CD4-positive, alpha-beta T cell (primary cell): ENCODE results near the gene GRID1. TPM values are rescaled to one million over a fixed set of nuclear protein-coding genes. Genes with fewer than 3 reads are reported as not detected.

Source experiments
- ATAC-seq: fragments of 200-7000 bp; cut with Tn5 transposase; one replicate; pipeline ENCODE4 v1.10.0; 2022; ENCODE audit warnings: mild to moderate bottlenecking; ENCODE audit not compliant: poor library complexity
- CTCF ChIA-PET: fragments of 350-600 bp; sonication (Branson Sonifier 250); formaldehyde crosslinking; loops from one replicate; lab custom pipeline; 2021; ENCODE audit warnings: antibody characterized with exemption, inconsistent platforms; lab: Charles Lee
- POLR2A ChIA-PET: fragments of 350-600 bp; sonication (Branson Sonifier 250); formaldehyde crosslinking; loops from one replicate; lab custom pipeline; 2021; ENCODE audit warnings: antibody characterized with exemption, inconsistent platforms; lab: Charles Lee
- DNase-seq, 14 experiments: peaks; one replicate each; pipeline ENCODE4 v3.0.0-alpha.2; 2013 to 2020; ENCODE audit warnings: mixed read lengths in 2 of 14
- H3K27ac ChIP-seq, 2 donors: one replicate each; pipeline versions ENCODE4 v1.5.1 to v1.7.0; 2013; ENCODE audit warnings: low read length in 2 of 2, low read depth in 1 of 2, mild to moderate bottlenecking in 1 of 2
- H3K27me3 ChIP-seq, 2 experiments: 1 replicate in 1 of 2; 2 replicates in 1 of 2; pipeline versions ENCODE4 v1.6.1 to v1.7.0; 2013; ENCODE audit warnings: low read length in 2 of 2, control low read depth in 1 of 2, mild to moderate bottlenecking in 1 of 2, moderate library complexity in 1 of 2; ENCODE audit not compliant: insufficient read depth in 2 of 2, control insufficient read depth in 1 of 2
- H3K36me3 ChIP-seq: one replicate; pipeline ENCODE4 v1.6.1; 2013; ENCODE audit warnings: low read length, control low read depth; ENCODE audit not compliant: insufficient read depth
- H3K4me1 ChIP-seq: one replicate; pipeline ENCODE4 v1.6.1; 2013; ENCODE audit warnings: low read length, control low read depth; ENCODE audit not compliant: insufficient read depth
- H3K4me3 ChIP-seq: one replicate; pipeline ENCODE4 v1.5.1; 2013; ENCODE audit warnings: mild to moderate bottlenecking, low read length, moderate library complexity
- H3K9me3 ChIP-seq, 2 experiments: 1 replicate in 1 of 2; 2 replicates in 1 of 2; pipeline versions ENCODE4 v1.6.1 to v1.7.0; 2013; ENCODE audit warnings: low read length in 2 of 2, mild to moderate bottlenecking in 2 of 2, control low read depth in 1 of 2, moderate library complexity in 1 of 2; ENCODE audit not compliant: control insufficient read depth in 1 of 2, insufficient read depth in 1 of 2
- H3K27ac Mint-ChIP-seq: one replicate; pipeline ENCODE4 v1.8.0; 2020; ENCODE audit warnings: mixed read lengths
- H3K27me3 Mint-ChIP-seq: one replicate; pipeline ENCODE4 v1.8.0; 2021; ENCODE audit warnings: mixed read lengths
- H3K36me3 Mint-ChIP-seq: one replicate; pipeline ENCODE4 v1.8.0; 2021; ENCODE audit warnings: low read depth, mixed read lengths
- H3K4me1 Mint-ChIP-seq: one replicate; pipeline ENCODE4 v1.8.0; 2021; ENCODE audit warnings: low read depth, mixed read lengths
- H3K4me3 Mint-ChIP-seq: one replicate; pipeline ENCODE4 v1.8.0; 2020; ENCODE audit warnings: mild to moderate bottlenecking, mixed read lengths
- H3K9me3 Mint-ChIP-seq: one replicate; pipeline ENCODE4 v1.8.0; 2020; ENCODE audit warnings: mixed read lengths
- CTCF ChIP-seq: fragments of 200-600 bp; IDR thresholded peaks from one replicate; pipeline ENCODE4 v1.8.0; 2022; ENCODE audit warnings: antibody characterized with exemption, mild to moderate bottlenecking
- intact Hi-C, 2 experiments: fragments of 100-400 bp; cut with DNase I in 1 of 2; cut with micrococcal nuclease in 1 of 2; formaldehyde crosslinking; loops; one replicate each; pipeline versions ENCODE4 v1.15.1 to v1.9.0; 2023 to 2025; cut with DNase I, micrococcal nuclease
- total RNA-seq, 174 experiments: library from RNA in 2 of 174; stranded (reverse) in 2 of 174; gene quantifications; one replicate each; pipeline ENCODE4 v1.2.3 and lab custom pipeline; 2021 to 2026

GRID1 gene
- total RNA-seq, 2 experiments from 2014 or later = not detected

GRCh38 chr10:85888559-85888958, 478.0 kb downstream of the GRID1 start:
- peaks cover 22% of the 10 kb centered on the region for H3K27me3 Mint-ChIP-seq
- CTCF ChIA-PET = no interaction called here

GRCh38 chr10:85888004-85888403, 478.6 kb downstream of the GRID1 start:
- intact Hi-C loops = no loop called here
- Histone ChIP-seq H3K9me3 (no peaks in the 10 kb centered on the region), H3K4me3 (no peak overlapping the region), H3K27ac (no peak overlapping the region), H3K4me1 (no peaks in the 10 kb centered on the region), H3K36me3 (no peaks in the 10 kb centered on the region), H3K27me3 (no peaks in the 10 kb centered on the region)
- no peak overlapping the region for H3K4me3 Mint-ChIP-seq
- H3K4me1 Mint-ChIP-seq = no peaks in the 10 kb centered on the region
- ChIA-PET POLR2A (no interaction called here), CTCF (no interaction called here)
- H3K36me3 Mint-ChIP-seq = no peaks in the 10 kb centered on the region
- H3K27ac Mint-ChIP-seq = no peak overlapping the region
- ATAC-seq (no peak), DNase-seq (no peak)
- H3K27me3 Mint-ChIP-seq = peaks cover 20% of the 10 kb centered on the region
- no peak for TF ChIP-seq CTCF
- peaks cover under 1% of the 10 kb centered on the region for H3K9me3 Mint-ChIP-seq

More at GRCh38 chr10:85888559-85888958, 478.0 kb downstream of the GRID1 start:
- H3K27ac ChIP-seq = no peak overlapping the region
- H3K9me3 ChIP-seq = no peaks in the 10 kb centered on the region
- H3K27me3 ChIP-seq = no peaks in the 10 kb centered on the region
- intact Hi-C loops = no loop called here
- Mint-ChIP-seq H3K36me3 (no peaks in the 10 kb centered on the region), H3K9me3 (no peaks in the 10 kb centered on the region), H3K27ac (no peak overlapping the region), H3K4me3 (no peak overlapping the region), H3K4me1 (no peaks in the 10 kb centered on the region)
- H3K36me3 ChIP-seq = no peaks in the 10 kb centered on the region
- no peak for TF ChIP-seq CTCF
- H3K4me1 ChIP-seq = no peaks in the 10 kb centered on the region
- DNase-seq = no peak
- POLR2A ChIA-PET = no interaction called here
- no peak overlapping the region for H3K4me3 ChIP-seq
- no peak for ATAC-seq

- ATAC-seq = no peak
- Histone ChIP-seq H3K27ac (no peak overlapping the region), H3K9me3 (no peaks in the 10 kb centered on the region), H3K4me1 (no peaks in the 10 kb centered on the region), H3K4me3 (no peak overlapping the region), H3K27me3 (no peaks in the 10 kb centered on the region), H3K36me3 (no peaks in the 10 kb centered on the region)
- POLR2A ChIA-PET = no interaction called here
- Mint-ChIP-seq H3K4me1 (no peaks in the 10 kb centered on the region), H3K27me3 (peaks cover 5% of the 10 kb centered on the region), H3K4me3 (no peak overlapping the region), H3K36me3 (no peaks in the 10 kb centered on the region), H3K27ac (no peak overlapping the region), H3K9me3 (no peaks in the 10 kb centered on the region)
- CTCF ChIA-PET = no interaction called here
- intact Hi-C loops = no loop called here
- DNase-seq = no peak
- no peak for TF ChIP-seq CTCF
Measured at GRCh38 chr10:85874208-85874607, 492.4 kb downstream of the GRID1 start.
